Measurements from ENCODE around the gene AGAP3.

Gene AGAP3

DNA sequence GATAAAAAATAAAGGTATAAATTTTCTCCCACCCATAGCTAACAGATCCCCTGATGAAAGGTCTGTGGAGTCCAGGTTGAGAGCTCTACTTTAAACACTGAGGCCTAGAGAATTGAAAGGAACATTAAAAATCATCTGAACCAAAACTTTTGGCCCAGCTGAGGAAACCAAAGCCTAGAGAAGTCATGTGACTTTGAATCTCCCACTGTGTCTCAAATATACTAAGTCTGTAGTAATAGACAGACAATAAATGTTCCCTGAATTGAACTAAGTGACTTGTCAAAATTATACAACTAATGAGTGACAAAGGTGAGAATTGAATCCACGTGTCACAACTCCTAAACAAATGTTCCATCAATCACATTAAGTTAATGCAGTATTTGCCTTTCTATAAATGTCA lies 75.5 kb downstream of the AGAP3 start:
- DNase-seq (ENCODE audit: low spot score): no peak

DNA sequence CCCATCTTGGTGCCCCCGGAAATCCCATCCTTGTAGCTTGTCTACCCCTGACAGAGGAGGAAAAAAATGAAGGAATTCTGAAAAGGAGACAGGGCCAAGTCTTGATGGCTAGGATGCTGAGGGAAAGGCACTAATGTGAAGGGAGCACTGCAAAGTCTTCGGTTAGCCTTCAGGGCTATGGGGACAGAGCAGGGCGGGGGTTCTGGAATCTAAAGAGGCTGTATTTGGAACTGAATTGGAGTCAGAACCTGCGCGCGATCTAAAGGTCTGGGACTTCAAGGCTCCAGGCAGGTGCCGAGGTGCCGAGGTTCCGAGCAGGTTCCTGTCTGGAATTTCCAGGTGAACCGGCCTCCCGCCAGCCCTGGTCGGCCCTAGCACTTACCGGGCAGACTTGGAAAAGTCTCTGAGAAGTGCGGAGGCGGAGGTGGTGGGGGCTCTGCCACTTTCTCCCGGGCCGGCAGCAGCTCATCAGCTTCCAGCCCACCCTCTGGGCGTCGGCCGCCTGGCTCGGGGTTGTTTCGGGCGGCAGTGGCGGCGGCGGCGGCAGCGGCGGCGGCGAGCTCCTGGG lies 80.4 kb downstream of the AGAP3 start:
- DNase-seq (ENCODE audit: low spot score): no peak

DNA sequence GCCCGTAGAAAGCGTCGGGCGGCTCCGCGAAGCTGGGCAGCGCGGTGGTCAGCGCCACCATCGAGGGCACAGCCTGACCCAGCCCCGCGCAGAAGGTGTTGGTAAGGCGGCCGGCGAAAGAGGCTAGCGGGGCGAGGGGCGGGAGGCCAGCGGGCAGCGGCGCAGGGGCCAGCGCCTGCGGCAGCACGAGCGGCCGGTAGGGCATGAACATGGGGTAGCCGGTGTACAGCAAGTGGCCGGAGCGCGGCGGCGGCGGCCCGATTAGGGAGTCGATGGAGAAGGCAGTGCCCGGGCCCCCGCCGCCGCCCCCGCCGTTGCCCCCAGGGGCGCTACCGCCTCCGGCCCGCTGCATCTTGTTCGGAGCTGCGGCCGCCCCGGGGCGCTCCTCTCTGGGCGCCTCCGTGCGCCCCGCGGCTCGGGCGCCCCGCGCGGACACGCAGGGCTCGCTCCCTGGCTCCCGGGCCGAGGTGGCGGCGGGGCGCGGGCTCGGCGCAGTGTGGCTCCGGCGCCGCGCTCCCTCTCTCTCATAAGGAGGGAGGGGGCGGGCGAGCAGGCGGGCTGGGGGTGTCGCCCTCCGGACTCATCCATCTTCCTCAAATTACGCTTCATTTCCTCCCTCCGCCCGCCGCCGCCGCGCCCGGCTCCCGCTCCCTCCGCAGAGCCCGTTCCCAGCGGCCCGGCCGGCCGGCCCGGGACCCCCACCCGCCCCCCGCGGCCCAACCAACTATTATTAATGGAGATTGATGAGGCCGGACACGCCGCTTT lies 81.1 kb downstream of the AGAP3 start, which contains the start of gene GBX1:
Gene GBX1, minus strand, starts transcription at position 498 of the 765 bp plus-strand sequence. Its CDS starts 146 bp downstream, at position 352.
- no peak for DNase-seq (ENCODE audit: low spot score)

DNA sequence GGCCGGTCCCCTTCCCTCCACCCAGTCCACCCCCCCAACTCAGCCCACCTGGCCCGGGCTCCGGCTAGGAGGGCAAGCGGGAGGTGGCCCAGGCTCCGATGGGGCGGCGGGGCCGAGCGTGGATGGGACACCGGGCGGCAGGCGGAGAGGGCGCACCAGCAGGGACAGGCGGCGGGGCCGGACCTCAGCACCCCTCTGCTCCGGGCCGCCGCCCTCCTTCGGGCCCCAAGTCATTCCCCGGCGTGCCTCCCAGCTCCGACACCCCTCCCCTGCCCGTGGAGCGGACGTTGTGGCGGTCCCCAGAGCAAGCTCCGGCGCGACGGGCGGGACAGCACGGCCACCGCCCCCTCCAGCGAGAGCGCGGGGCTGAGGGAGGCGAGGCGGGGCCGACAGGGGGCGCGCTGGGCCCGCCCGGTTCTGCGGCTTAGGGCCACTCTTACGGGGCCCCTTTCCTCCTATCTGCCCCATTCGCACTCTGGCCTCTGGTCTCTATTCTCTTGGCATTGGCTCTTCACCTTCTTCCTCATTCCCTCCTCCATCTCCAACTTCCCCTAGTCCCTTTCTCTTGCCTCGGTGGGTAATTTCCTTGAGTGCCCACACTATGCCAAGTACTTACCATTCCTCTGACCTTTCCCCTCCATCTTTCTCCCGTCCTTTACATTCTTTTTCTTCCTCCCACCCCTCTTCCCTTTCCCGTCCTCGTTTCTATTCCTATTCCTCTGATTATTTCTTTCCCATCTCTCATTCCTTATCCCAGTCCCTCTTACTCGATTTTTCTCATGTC lies 81.9 kb downstream of the AGAP3 start:
- no peak for DNase-seq (ENCODE audit: low spot score)

DNA sequence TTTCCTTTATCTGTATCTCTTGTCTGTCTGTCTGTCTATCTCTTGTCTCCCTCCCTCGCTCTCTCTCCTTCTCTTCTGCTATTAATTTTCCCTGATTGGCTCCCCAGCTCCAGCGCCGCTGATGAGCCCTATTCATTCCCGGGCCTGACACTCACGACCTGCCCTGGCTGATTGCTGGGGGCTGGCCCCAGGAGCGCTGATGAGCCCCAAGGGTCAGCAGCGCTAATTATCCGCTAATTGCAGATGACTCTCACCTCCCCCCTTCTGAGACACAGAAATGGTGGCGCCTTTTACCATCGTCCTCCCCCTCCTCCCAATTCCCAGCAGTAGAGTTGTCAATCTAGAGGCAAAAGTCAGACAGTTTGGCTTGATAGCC lies 82.5 kb downstream of the AGAP3 start:
- no peak for DNase-seq (ENCODE audit: low spot score)

DNA sequence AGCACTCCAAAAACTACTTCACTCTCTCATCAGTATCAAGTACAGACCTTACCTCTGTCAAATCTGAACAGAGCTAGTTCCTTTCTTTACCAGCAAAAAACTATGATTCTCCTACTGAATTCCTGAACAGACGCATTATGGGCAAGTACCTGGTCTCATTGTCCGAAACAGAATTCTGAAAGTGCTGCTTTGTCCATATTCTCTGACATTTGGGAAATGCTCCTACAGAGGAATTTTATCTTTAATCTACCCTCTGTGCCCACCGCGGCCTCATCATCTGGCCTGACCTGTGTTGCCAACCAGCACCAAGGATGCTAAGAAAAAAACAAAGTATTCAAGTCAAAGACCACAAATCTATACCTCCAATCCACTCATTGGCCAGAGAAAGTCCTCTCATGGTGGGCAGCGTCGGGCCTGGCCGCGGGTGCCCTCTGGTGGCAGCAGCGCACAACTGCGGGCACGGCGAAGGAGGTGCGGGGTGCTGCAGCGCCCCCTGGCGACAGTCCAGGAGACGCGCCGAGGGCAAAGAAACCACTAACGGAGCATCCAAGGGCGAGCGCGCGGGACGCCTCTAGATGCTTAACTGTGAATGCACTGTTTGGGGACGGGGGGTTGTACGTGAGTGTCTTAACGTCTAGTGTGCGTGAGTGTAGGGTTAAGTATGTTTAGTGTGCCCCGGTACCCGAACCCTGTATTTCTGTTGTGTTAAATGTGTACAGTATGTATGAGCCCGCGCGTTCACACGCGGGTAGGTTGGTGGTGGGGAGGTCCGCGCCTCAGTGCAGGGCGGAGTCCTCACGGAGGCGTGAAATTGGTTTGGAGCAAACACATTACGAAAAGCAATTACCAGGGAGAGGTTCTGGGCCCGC lies 86.2 kb downstream of the AGAP3 start:
- DNase-seq (ENCODE audit: low spot score): peak; percentile 57

DNA sequence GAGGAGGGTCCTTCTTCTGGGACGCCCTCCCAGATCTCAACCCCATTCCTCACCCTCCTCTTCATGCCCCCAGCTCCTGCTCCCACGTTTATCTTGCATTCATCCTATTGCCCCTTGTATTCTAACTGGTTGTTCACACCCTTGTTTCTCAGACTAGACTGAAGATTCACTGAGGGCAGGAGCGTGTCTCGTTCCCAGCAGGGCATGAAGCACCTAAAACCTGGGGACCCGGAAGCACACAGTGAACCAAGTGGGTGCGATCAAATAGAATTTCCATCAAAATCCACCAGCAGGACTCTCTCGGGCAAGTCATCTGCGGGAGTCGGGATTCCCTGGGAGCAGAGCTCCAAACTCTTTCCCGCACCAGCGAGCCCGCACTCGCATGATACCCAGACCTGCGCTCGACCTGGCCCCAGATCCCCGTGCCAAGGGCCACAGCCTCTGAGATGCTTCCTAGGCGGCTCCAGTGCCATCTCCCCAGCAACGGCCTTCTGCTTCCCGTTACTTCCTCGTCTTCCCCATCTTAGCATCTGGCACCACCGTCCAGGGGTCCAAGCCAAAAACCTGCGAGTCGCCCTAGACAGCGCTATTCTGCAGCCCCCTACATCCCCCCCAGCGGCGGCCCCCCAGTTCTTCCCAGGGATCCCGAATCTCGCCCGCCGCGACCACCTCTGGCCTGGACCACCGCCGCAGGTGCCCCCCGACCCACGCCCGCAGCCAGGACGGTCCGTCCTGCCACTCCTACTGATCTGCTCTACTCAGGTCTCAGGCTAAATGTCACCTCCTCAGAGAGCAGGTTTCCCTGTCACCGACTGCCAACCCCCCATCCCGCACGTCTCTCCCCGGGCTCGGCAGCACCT lies 87.3 kb downstream of the AGAP3 start:
- no peak for DNase-seq (ENCODE audit: low spot score)

DNA sequence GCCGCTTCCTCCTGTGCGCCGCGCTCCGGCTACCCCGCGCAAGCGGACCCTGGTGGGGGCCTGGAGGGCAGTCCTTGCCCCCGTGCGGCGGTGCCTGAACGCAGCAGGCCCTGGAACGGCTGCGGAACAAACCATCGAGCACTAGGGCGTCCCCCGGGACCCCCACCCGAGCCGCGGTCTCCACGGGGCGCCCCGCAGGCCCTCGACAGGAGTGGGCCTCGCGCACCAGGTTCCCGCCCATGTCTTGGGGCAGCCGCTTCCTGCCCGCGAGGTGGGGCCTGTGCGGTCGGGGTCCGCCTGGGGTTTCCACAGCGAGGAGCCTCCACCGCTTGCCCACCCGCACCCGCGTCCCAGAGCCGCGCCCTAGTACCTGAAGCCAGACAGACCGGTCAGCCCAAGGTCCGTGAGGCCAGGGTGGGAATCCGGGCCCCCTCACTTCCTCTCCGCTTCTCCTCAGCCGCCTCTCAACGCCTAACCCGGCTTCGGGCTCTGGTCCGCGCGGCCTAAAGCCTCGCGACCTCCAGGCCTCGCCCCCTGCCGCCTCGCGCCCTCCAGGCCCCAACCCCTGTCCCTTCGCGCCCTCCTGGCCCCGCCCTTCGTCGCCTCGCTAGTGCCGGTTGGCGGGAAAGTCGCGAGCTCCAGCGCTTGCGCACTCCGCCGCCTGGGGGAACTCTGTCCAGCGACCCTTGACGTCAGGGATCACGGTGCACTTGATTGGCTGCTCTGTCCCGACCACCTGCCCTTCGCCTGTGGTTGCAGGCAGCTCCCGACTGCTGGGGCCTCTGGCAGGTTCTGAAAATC lies 88.2 kb downstream of the AGAP3 start:
- peak; percentile 36 for DNase-seq (ENCODE audit: low spot score)

DNA sequence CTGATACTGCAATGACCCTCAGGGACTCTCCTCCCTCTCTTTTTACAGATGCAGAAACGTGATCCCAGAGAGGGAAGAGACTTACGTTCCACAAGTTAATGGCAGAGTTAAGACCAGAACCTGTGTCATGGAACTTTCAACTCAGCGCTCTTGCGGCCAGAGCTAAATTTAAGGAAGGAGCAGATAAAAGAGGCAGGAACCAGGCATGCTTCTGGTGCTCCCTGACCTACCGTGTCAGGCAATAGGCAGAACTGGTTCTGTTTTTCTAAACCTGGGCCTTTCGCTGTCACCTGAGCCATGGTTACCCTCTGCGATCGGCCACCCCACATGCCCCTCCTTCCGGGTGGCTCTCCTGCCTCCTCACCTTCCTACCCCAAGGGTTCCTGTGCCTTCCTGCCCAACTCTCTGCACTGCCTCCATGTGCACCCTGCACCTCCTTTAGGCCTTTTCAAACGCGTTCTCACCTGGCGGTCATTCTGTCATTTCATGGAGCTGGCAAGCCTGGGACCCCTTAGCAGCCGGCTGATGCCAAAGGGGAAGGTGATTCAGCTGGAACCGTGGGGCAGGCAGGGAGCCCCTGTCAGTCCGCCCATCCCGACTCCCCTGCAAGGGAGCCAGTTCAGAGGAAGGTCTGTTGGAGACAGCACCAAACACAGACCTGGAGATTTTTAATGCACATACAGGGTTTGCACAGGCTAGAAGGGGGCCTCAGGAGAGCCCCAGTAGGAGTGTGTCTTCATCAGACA lies 88.9 kb downstream of the AGAP3 start:
- DNase-seq (ENCODE audit: low spot score): no peak

DNA sequence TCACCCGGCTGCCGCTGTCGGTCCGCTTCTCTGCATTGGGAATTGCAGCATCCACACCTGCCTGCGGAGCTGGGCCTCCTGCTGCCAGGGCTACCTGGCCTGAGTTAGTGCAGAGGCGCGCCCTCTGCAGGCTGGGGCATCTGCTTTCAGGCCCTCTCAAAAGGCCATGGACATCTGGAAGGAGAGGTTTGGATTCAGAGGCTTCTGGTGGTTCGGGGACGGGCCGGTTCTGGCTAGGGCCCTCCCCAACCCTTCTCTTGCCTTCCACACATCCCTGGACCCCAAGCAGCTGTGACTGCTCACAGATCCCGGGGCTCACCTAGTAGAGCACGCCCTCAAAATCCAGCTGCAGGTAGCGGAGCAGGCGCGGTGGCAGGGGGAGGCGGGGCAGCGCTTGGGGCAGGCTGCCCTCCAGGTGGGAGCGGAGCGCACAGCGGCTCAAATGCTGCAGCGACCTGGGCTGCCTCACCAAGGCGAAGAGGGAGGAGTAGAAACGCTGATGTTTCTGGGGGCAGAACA lies 89.6 kb downstream of the AGAP3 start:
- no peak for DNase-seq (ENCODE audit: low spot score)

DNA sequence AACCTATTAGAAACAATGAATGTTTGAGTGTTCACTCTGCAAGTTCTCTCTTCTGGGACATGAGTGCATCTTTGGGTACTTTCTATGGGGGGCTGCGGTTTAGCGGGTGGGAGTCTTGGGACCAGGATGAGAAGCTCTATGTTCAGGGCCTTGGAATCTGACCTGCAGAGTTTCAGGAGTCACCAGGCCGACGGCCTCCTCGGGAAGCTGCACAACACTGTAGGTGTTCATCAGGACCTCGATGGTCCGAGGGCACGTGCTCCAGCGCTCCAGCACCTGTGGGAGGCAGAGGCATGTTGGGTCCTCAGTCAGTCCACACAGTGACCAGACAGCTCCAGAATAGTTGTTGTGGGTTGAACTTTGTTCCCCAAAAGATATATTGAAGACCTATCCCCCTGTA lies 90.1 kb downstream of the AGAP3 start:
- DNase-seq (ENCODE audit: low spot score): no peak

DNA sequence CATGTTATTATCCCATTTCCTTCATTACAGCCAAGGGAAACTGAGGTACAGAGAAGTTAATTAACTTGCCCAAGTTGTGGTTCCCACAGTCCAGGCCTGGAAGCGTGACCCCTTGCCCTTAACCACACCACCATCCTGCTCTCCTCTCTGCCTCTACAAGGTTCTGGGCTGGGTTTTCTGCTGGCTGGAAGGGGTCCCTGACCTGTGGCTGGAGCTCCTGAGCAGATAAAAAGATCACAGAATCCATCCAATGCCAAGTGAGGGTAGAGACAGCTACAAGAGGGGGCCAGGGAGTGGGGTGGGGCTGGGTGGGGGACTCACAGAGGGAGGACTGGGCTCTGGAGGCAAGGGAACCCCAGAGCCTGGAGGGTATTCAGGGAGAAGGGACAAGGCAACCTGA lies 91.0 kb downstream of the AGAP3 start:
- no peak for DNase-seq (ENCODE audit: low spot score)

DNA sequence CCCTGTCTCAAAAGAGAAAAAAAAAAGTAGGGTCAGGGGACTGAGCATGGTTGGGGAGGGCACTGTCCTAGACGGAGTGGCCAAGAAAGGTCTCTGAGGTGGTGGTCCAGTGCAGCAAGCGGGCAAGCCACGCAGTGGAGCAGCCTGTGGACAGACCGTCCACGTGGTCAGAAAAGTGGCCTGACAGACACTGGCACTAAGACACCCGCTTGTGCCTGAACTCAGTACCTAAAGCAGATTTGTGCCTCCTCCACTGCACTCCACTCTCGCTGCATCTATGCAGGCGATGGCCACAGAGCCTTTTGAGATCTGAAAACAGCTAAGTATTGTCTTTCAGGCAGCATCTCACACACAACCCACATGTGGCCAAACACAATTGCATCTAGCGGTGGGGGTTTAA lies 92.0 kb downstream of the AGAP3 start:
- DNase-seq (ENCODE audit: low spot score): no peak

DNA sequence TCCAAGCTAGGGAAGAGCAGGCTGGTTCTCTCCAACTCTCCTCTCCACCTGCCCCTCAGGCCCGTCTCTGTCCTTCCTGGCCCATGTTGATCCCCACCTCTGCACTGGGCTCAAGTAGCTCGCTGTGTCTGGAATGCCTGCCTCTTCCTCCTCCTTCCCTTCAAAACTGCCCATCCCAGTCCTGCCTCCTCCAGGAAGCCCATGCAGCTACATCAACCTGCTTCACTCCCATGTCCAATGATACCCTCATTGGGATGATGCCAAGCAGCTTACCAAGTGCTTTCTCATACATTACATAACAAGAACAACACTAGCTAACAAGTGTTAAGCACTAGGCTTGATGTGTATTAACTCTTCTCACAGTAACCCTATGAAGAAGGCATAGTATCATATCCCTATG lies 92.6 kb downstream of the AGAP3 start:
- no peak for DNase-seq (ENCODE audit: low spot score)

DNA sequence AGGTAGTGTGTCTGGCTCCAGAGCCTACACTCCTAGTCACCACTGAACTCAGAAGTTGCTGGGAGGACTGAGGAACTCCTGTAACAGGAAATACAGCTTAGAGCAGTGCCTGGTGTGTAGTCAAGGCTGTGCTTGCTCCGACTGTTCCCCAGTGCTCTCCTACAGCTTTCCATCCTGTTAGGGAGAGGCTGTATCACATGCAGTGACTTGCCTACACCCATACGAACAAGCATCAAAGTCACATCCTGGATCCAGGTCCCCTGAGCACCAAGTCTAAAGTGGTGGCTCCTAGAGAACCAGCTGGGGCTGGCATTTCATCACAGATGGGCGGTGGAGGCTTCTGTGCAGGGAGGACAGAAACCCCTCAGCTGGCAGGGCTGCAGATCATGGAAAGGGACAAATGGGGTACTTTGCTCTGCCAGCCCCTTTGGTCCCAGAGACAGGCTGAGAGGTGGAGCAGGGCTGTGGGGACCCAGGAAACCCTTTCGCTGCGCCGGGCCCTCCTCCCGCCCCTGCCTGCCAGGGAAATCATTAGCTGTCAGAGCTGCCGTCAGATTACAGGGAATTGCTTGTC lies 93.1 kb downstream of the AGAP3 start:
- no peak for DNase-seq (ENCODE audit: low spot score)

DNA sequence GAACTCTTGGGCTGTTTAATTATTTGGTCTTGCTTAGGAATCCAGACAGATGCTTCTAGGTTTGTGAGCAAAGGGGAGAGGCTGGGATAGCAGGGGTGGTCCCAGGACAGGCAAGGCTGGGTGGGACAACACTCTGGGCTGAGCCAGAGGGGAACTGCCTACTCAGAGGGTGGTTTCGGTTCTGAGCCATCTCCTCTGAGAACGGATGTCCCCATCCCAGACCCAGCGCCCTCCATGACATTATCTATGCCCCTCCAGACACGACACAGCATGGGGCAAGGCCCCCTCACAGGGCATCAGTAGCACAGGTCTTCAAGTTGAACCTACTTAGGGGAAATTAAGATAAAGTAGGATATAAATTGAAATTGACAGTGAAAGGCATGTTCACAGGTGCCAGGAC lies 93.7 kb downstream of the AGAP3 start:
- no peak for DNase-seq (ENCODE audit: low spot score)

DNA sequence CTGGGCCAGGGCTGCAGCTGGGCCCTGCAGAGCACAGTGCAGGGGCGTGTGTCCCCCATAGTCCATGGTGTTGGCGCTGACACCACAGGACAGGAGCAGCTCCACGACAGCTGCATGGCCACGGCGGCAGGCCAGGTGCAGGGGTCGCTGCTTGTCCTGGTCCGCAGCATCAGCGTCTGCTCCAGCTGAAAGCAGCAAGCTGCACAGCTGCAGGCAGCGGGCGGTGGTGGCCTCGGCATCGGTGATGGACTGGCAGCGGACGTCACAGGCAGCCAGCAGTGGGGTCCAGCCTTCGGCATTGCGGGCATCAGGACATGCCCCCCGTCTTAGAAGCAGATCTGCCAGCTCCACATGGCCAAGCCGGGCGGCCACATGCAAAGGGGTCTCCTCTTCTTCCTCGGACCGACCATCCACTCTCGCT lies 94.7 kb downstream of the AGAP3 start:
- no peak for DNase-seq (ENCODE audit: low spot score)

DNA sequence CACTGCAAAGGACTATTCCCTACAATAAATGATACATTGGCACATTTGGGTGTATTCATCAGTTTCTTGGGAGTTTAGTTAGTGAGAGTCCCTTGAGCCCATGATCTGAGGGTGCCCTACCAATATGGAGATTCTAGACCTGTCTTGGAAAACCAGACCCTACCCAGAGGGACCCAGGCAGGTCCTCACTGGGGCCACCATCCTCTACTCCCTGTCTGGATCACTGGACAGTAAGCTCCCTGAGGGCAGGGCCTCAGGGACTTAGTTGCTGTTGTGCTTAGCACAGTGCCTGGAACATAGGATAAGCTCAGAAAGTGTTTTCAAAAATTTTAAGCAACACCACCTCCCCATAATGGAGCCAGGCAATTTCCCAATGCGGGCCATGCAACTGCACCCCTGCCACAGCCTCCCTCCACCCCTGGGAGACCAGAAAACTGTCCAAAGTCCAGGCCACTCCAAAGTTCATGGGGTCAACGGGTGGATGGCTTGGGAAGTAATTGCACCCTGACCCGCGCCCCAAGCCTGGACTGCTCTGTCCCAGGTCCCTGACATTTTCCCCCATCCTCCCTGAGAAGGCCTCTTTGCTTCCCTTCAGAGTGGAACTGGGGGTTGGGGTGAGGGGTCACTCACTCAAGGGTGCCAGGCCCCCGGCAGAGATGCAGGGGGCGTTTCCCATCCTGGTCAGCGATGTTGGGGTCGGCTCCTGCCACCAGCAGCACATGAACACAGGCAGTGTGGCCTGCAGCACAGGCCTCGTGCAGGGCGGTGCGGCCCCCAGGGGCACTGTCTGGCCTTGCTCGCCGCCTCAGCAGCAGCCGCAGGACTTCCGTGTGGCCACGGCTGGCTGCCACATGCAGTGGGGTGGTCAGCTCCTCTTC lies 99.7 kb downstream of the AGAP3 start:
- DNase-seq (ENCODE audit: low spot score): no peak

Measured in COLO829 (cell line).